Endothelial cell of hepatic sinusoid (primary cell): ENCODE results near the gene BNIP5.

Experiments used
- in situ Hi-C: cut with HindIII; loops from 2 replicates; pipeline ENCODE4 v1.10.0; 2017; ENCODE audit warnings: low sequenced_read_pairs

BNIP5 gene

GRCh38 chr6:36326356-36326995, 10.2 kb downstream of the BNIP5 start:
- in situ Hi-C loops: no loop called here

GRCh38 chr6:36324715-36325114, 12.0 kb downstream of the BNIP5 start:
- in situ Hi-C loops: no loop called here

- in situ Hi-C loops: no loop called here
Observed at GRCh38 chr6:36324191-36324590, 12.5 kb downstream of the BNIP5 start.

GRCh38 chr6:36323062-36323461, 13.6 kb downstream of the BNIP5 start:
- in situ Hi-C loops: no loop called here

- in situ Hi-C loops: no loop called here
Observed at GRCh38 chr6:36322591-36322990, 14.1 kb downstream of the BNIP5 start.

GRCh38 chr6:36320475-36320874, 16.2 kb downstream of the BNIP5 start:
- in situ Hi-C loops: no loop called here

- in situ Hi-C loops: no loop called here
Observed at GRCh38 chr6:36319821-36320220, 16.9 kb downstream of the BNIP5 start.

GRCh38 chr6:36319436-36319762, 17.3 kb downstream of the BNIP5 start:
- in situ Hi-C loops: no loop called here

- in situ Hi-C loops: no loop called here
Observed at GRCh38 chr6:36318690-36319435, 17.8 kb downstream of the BNIP5 start.

GRCh38 chr6:36317623-36318022, 19.1 kb downstream of the BNIP5 start:
- in situ Hi-C loops: no loop called here

GRCh38 chr6:36315921-36316320, 20.8 kb downstream of the BNIP5 start:
- in situ Hi-C loops: no loop called here

- in situ Hi-C loops: no loop called here
Observed at GRCh38 chr6:36314221-36315014, 22.3 kb downstream of the BNIP5 start.

- in situ Hi-C loops: no loop called here
Observed at GRCh38 chr6:36313649-36313936, 23.1 kb downstream of the BNIP5 start.

GRCh38 chr6:36312854-36313648, 23.6 kb downstream of the BNIP5 start:
- in situ Hi-C loops: no loop called here

GRCh38 chr6:36309900-36310299, 26.8 kb downstream of the BNIP5 start:
- in situ Hi-C loops: no loop called here

- in situ Hi-C loops: no loop called here
Observed at GRCh38 chr6:36309203-36309602, 27.5 kb downstream of the BNIP5 start.

GRCh38 chr6:36308514-36308913, 28.2 kb downstream of the BNIP5 start:
- in situ Hi-C loops: no loop called here

GRCh38 chr6:36306375-36306774, 30.3 kb downstream of the BNIP5 start:
- in situ Hi-C loops: no loop called here

GRCh38 chr6:36305885-36306284, 30.8 kb downstream of the BNIP5 start:
- in situ Hi-C loops: no loop called here

GRCh38 chr6:36302227-36302976, 34.3 kb downstream of the BNIP5 start:
- in situ Hi-C loops: no loop called here

GRCh38 chr6:36301781-36302180, 34.9 kb downstream of the BNIP5 start:
- in situ Hi-C loops: no loop called here
